Caki2 (cell line): Measurements from ENCODE around the gene SLC25A42. TPM values are rescaled to one million over a fixed set of nuclear protein-coding genes. Genes with fewer than 3 reads are reported as not detected.
"Not testable (repeated sequence)": the region's sequence is repeated elsewhere in the genome, so short reads cannot be mapped to it uniquely, and the experiment has no call there.

Source experiments
- DNase-seq: peaks from one replicate; pipeline ENCODE4 v3.0.0-alpha.2; 2015; ENCODE audit warnings: low read depth
- in situ Hi-C: cut with HindIII; loops from 2 replicates; pipeline ENCODE4 v1.10.0; 2016; ENCODE audit warnings: low sequenced_read_pairs, low pct_unique_long_range_greater_than_20kb, mixed read lengths
- total RNA-seq: library from RNA; depleted of rRNA; stranded (reverse); fragments of >200 nt; shearing (Covaris generic); gene quantifications from 2 replicates; pipeline ENCODE4 v1.2.3, GENCODE V29; 2014; ENCODE audit warnings: low replicate concordance; rRNA removed

Gene SLC25A42
- total RNA-seq, 1 experiment from 2014 or later: 5.1 TPM

- peak; percentile 49 for DNase-seq
- in situ Hi-C loops: no loop called here
These were observed 82.2 kb downstream of the SLC25A42 start for GRCh38 chr19:19145684-19146608.

DNA sequence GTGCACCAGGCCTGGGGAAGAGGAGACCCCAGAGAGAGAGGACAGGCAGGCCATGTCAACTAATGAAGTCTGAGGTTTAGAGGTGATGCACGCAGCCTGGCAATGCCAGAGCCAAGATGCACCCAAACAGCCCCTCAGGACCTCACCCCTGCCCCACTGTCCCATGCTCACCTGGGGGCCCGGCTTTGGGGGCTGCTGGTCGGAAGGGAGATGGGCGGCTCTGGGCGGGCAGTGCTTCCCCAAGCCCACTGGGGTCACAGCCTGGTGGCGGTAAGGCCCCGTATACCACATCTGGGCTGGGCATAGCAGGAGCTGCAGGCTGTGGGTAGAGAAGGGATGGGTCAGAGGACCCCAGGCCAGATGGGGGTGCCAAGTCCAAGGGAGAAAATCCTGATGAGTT is 83.1 kb downstream of the SLC25A42 start:
- in situ Hi-C loops: no loop called here
- DNase-seq: no peak

GRCh38 chr19:19147344-19147743 is 83.5 kb downstream of the SLC25A42 start:
- in situ Hi-C loops: no loop called here
- DNase-seq: no peak

GRCh38 chr19:19148504-19148903 is 84.7 kb downstream of the SLC25A42 start:
- DNase-seq, in situ Hi-C loops: not testable (repeated sequence)

DNA sequence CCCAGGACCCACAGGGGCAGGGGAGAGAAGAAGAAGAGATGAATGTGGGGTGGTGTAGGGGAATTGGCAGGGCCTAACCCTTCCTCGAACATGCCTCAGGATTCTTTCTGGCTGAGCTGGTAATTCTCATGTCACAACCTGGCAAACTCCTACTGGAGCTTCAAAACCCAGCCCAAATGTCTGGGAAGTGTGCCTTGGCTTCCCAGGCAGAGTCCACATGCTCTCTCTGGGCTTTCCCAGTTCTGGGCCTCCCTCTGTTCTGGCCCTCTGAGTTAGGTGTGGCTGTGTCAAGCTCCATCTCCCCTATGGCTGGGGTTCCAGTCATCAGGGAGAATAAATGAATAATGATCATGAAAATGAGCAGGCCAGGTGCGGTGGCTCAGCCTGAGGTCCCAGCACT is 85.6 kb downstream of the SLC25A42 start:
- no peak for DNase-seq
- in situ Hi-C loops: no loop called here

GRCh38 chr19:19151418-19151817 is 87.6 kb downstream of the SLC25A42 start:
- in situ Hi-C loops: no loop called here
- no peak for DNase-seq

DNA sequence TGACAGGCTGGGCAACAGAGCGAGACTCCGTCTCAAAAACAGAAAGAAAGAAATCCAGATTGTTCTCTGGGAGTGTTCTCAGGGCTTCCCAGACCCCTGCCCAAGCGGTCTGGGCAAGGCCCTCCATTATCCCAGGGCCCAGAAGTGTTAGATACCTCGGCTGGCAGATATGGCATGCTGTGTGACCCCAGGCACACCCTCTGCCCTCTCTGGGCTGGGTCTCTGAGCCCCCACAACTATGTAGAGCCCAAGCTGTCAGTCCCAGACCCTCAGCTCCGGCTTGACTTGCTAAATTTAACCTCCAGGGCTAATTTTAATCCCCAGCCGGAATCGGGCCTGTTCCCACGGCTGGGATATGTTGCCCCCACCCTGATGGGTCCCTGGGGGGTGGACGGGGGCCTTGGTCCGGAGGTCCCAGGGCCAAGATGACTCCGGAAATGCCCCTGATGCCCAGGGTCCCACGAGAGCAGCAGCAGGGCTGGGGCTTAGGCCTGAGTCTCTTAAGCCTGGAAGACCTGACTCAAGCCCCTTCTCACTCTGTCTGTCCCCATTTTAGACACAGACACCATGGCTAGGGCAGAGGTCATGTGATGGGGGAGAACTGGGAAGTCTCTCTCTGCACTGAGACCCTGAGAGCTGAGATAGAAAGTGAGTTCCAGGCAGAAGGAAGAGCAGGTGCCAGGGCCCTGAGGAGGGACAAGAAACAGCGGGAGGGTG is 89.0 kb downstream of the SLC25A42 start:
- in situ Hi-C loops: no loop called here
- DNase-seq: no peak

GRCh38 chr19:19154768-19155494 is 91.1 kb downstream of the SLC25A42 start:
- in situ Hi-C loops: no loop called here
- no peak for DNase-seq

GRCh38 chr19:19155495-19156219 is 91.9 kb downstream of the SLC25A42 start:
- in situ Hi-C loops: no loop called here
- no peak for DNase-seq

DNA sequence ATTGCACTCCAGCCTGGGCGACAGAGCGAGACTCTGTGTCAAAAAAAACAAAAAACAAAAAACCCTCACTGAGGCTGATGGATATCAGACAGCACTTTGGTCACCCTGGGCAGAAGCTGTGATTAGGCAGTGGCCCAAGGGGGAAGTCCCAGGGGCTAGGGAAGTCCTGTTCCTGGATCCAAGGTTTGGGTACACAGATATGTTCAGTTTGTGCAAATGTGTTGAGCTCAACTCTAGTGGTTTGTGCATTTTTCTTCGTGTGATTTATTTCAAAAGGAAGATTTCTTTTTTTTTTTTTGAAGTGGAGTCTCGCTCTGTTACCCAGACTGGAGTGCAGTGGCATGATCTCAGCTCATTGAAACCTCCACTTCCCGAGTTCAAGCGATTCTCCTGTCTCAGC is 94.0 kb downstream of the SLC25A42 start:
- DNase-seq: no peak
- in situ Hi-C loops: no loop called here

DNA sequence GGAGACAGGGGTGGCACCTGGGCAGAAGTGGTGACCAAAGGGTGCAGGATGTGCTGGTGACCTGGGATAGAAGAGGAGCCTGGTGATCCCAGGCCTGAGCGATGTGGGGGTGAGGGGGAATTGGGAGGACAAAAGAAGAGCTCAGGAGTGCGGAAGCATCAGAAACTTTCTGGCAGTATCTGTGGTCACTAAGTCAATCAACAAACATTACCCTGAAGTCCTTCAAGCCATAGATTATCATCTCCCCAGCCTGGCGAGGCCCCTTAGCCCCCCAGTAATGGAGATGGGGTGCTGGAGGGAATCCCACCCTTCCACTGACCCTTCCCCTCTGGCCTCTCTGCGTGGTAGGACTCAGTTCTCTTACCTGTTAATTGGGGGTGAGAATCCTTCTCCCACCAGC is 95.7 kb downstream of the SLC25A42 start:
- DNase-seq: no peak
- in situ Hi-C loops: no loop called here

- no peak for DNase-seq
- in situ Hi-C loops: no loop called here
These were observed 96.8 kb downstream of the SLC25A42 start for GRCh38 chr19:19160461-19161035.

DNA sequence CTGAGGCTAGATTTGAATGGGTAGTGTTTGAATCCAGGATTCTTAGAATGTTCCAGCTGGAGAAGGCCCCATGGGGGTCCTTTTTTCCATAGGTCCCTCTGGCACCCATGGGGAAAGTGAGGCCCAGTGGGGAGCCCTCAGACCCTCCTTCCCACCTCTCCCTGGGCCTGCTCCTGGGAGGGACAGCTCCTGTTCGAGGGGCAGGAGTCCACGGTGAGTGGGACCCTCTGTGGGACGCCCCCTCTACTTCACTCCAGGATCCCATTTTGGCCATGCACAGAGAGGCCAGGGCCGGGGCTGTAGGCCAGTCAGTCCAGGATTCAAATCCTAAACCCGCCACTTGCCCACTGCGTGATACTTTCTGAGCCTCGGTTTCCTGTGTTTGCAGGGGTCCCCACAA is 98.7 kb downstream of the SLC25A42 start:
- in situ Hi-C loops: no loop called here
- DNase-seq: no peak

Other genes starting within 250 kb of the SLC25A42 start
- gene UPF1, start 232.0 kb upstream of the SLC25A42 start, total RNA-seq: 70.9 and 71.8 TPM in 2 replicates
- gene CERS1, start 167.8 kb upstream of the SLC25A42 start, total RNA-seq: 7.7 and 13.1 TPM in 2 replicates
- 596 and 615 TPM in 2 replicates for gene COPE, start 144.6 kb upstream of the SLC25A42 start, total RNA-seq
- gene DDX49, start 144.3 kb upstream of the SLC25A42 start, total RNA-seq: 91.7 and 101 TPM in 2 replicates
- 115 and 131 TPM in 2 replicates for gene HOMER3, start 122.8 kb upstream of the SLC25A42 start, total RNA-seq
- gene SUGP2, start 30.5 kb upstream of the SLC25A42 start, total RNA-seq: 33.4 and 36.5 TPM in 2 replicates
- gene ARMC6, start 30.4 kb upstream of the SLC25A42 start, total RNA-seq: 84.8 and 99.9 TPM in 2 replicates
- 32.3 and 34.1 TPM in 2 replicates for gene TMEM161A, start 74.5 kb downstream of the SLC25A42 start, total RNA-seq
- gene MEF2B, start 106.3 kb downstream of the SLC25A42 start, total RNA-seq: 2.6 TPM in 1 of 2 replicates, not detected in the other
- gene BORCS8, start 128.2 kb downstream of the SLC25A42 start, total RNA-seq: 32.9 and 47.2 TPM in 2 replicates
- gene RFXANK, start 128.3 kb downstream of the SLC25A42 start, total RNA-seq: 81.8 and 96.2 TPM in 2 replicates
- gene NR2C2AP, start 139.4 kb downstream of the SLC25A42 start, total RNA-seq: 59.3 and 78.3 TPM in 2 replicates
- gene NCAN, start 148.0 kb downstream of the SLC25A42 start, total RNA-seq: not detected in 2 replicates
- not detected in 2 replicates for gene TM6SF2, start 209.3 kb downstream of the SLC25A42 start, total RNA-seq